Tibial nerve (tissue), 4 donors: ENCODE measurements around the gene ASAP3. TPM values are rescaled to one million over a fixed set of nuclear protein-coding genes. Genes with fewer than 3 reads are reported as not detected.
A peak's percentile ranks its signal among the peaks of the same experiment; 100 is the strongest.
"Not testable (repeated sequence)": the region's sequence is repeated elsewhere in the genome, so short reads cannot be mapped to it uniquely, and the experiment has no call there.

ENCODE experiments used
- DNase-seq, 2 donors: peaks; one replicate each; pipeline ENCODE4 v3.0.0-alpha.2; 2019; ENCODE audit warnings: low spot score in 2 of 2
- H3K27ac ChIP-seq, 4 donors: fragments of 200-600 bp; sonication (generic) in 3 of 4; one replicate each; pipeline ENCODE4 v1.5.1; 2017 to 2019; ENCODE audit warnings: mild to moderate bottlenecking in 1 of 4
- H3K27me3 ChIP-seq, 2 donors: fragments of 200-600 bp; sonication (generic) in 1 of 2; one replicate each; pipeline versions ENCODE4 v1.5.1 to v1.6.0; 2017 to 2019
- H3K36me3 ChIP-seq, 3 donors: fragments of 200-600 bp; sonication (generic); one replicate each; pipeline ENCODE4 v1.5.1; 2018 to 2019
- H3K4me1 ChIP-seq, 4 donors: fragments of 200-600 bp; sonication (generic) in 3 of 4; one replicate each; pipeline ENCODE4 v1.5.1; 2017 to 2019
- H3K4me3 ChIP-seq, 4 donors: fragments of 200-600 bp; sonication (generic) in 3 of 4; one replicate each; pipeline ENCODE4 v1.5.1; 2017 to 2019; ENCODE audit warnings: mild to moderate bottlenecking in 1 of 4, moderate library complexity in 1 of 4
- H3K9me3 ChIP-seq, 4 donors: fragments of 200-600 bp; sonication (generic) in 3 of 4; one replicate each; pipeline ENCODE4 v1.5.1; 2017 to 2019
- CTCF ChIP-seq, 5 experiments: fragments of 200-600 bp in 3 of 5; fragments of 450-650 bp in 2 of 5; sonication (generic) in 3 of 5; IDR thresholded peaks; one replicate each; pipeline ENCODE4 v1.5.1; 2016 to 2019; ENCODE audit warnings: antibody characterized with exemption in 5 of 5, mild to moderate bottlenecking in 3 of 5, moderate library complexity in 2 of 5
- EP300 ChIP-seq, 2 donors: sonication (generic); formaldehyde crosslinking; IDR thresholded peaks; one replicate each; pipeline ENCODE4 v1.6.1; 2017; ENCODE audit warnings: antibody characterized with exemption in 2 of 2, mild to moderate bottlenecking in 1 of 2
- POLR2A ChIP-seq, 2 donors: fragments of 450-650 bp; IDR thresholded peaks; one replicate each; pipeline ENCODE4 v1.6.1; 2017; ENCODE audit warnings: antibody characterized with exemption in 2 of 2, mild to moderate bottlenecking in 2 of 2, moderate library complexity in 2 of 2
- WGBS, 2 donors: methylation state at CpG; one replicate each; pipeline ENCODE4 v1.1.5; 2018; 5-methylcytosine and 5-hydroxymethylcytosine counted together
- total RNA-seq, 4 donors: library from RNA; depleted of rRNA; stranded (reverse); fragments of >200 nt; gene quantifications; one replicate each; pipeline ENCODE4 v1.1.0, GENCODE V29; 2016

The ASAP3 gene
- total RNA-seq, 4 donors from 2014 or later: 79.8 to 140 (median 117) TPM

GRCh38 chr1:23384312-23385058 is 99.5 kb downstream of the ASAP3 start:
- H3K4me3 ChIP-seq: no peak overlapping the region
- TF ChIP-seq POLR2A (IDR thresholded peaks at IDR 0.05) (no peak), EP300 (IDR thresholded peaks at IDR 0.05) (no peak), CTCF (IDR thresholded peaks at IDR 0.05) (no peak)
- H3K9me3 ChIP-seq: no peaks in the 10 kb centered on the region
- peaks cover 0 to 44% (median 3%) of the 10 kb centered on the region in 3 donors for H3K36me3 ChIP-seq
- DNase-seq: no peak
- WGBS, 2 donors: 78 to 85% methylated on average over 11 of the region's 11 CpGs
- H3K27me3 ChIP-seq: no peaks in the 10 kb centered on the region
- peak overlapping the region in 2 of 4 donors; percentile 35 to 60 for H3K27ac ChIP-seq
- peaks cover 0 to 26% (median 3%) of the 10 kb centered on the region in 4 donors for H3K4me1 ChIP-seq

- Histone ChIP-seq H3K27me3 (no peaks in the 10 kb centered on the region), H3K27ac (peak overlapping the region in 1 of 4 donors; percentile 35), H3K9me3 (no peaks in the 10 kb centered on the region), H3K4me3 (no peak overlapping the region), H3K36me3 (peaks cover 0 to 44% (median 3%) of the 10 kb centered on the region in 3 donors), H3K4me1 (peaks cover 0 to 31% (median 5%) of the 10 kb centered on the region in 4 donors)
- WGBS, 2 donors: 60 to 72% methylated on average over 8 of the region's 8 CpGs
- TF ChIP-seq POLR2A (IDR thresholded peaks at IDR 0.05) (no peak), EP300 (IDR thresholded peaks at IDR 0.05) (no peak), CTCF (IDR thresholded peaks at IDR 0.05) (no peak)
- DNase-seq: no peak
These were observed 100.2 kb downstream of the ASAP3 start for GRCh38 chr1:23383577-23384311.

- no peak overlapping the region for H3K27ac ChIP-seq
- no peak overlapping the region for H3K4me3 ChIP-seq
- H3K27me3 ChIP-seq: no peaks in the 10 kb centered on the region
- peaks cover 0 to 52% (median 20%) of the 10 kb centered on the region in 4 donors for H3K4me1 ChIP-seq
- DNase-seq: no peak
- no peak for TF ChIP-seq POLR2A (IDR thresholded peaks at IDR 0.05)
- no peak for TF ChIP-seq EP300 (IDR thresholded peaks at IDR 0.05)
- no peak for TF ChIP-seq CTCF (IDR thresholded peaks at IDR 0.05)
- peaks cover 0 to 33% (median 3%) of the 10 kb centered on the region in 3 donors for H3K36me3 ChIP-seq
- no peaks in the 10 kb centered on the region for H3K9me3 ChIP-seq
- 86 to 91% methylated on average over 5 of the region's 5 CpGs for WGBS, 2 donors
These were observed 102.6 kb downstream of the ASAP3 start for GRCh38 chr1:23381233-23381885.

GRCh38 chr1:23380719-23381118 is 103.3 kb downstream of the ASAP3 start:
- Histone ChIP-seq H3K4me1 (peaks cover 0 to 52% (median 20%) of the 10 kb centered on the region in 4 donors), H3K36me3 (peaks cover 0 to 27% (median 3%) of the 10 kb centered on the region in 3 donors), H3K9me3 (no peaks in the 10 kb centered on the region), H3K27me3 (no peaks in the 10 kb centered on the region), H3K27ac (peak overlapping the region in 1 of 4 donors; percentile 31), H3K4me3 (no peak overlapping the region)
- no peak for DNase-seq
- TF ChIP-seq EP300 (IDR thresholded peaks at IDR 0.05): no peak
- TF ChIP-seq CTCF (IDR thresholded peaks at IDR 0.05): no peak
- no peak for TF ChIP-seq POLR2A (IDR thresholded peaks at IDR 0.05)
- 53% methylated on average over 5 of the region's 5 CpGs for WGBS, 2 donors

- peak overlapping the region in 2 of 4 donors; percentile 31 to 34 for H3K27ac ChIP-seq
These were observed 103.7 kb downstream of the ASAP3 start for GRCh38 chr1:23380236-23380635.

More at GRCh38 chr1:23380236-23380635, 103.7 kb downstream of the ASAP3 start:
- 47 to 55% methylated on average over 4 of the region's 4 CpGs for WGBS, 2 donors
- Histone ChIP-seq H3K4me1 (peaks cover 0 to 51% (median 20%) of the 10 kb centered on the region in 4 donors), H3K36me3 (peaks cover 0 to 27% (median 3%) of the 10 kb centered on the region in 3 donors)
- not testable (repeated sequence) for DNase-seq, H3K9me3 ChIP-seq, H3K27me3 ChIP-seq, H3K4me3 ChIP-seq
